Measurements from ENCODE around the gene MDM2. TPM values are rescaled to one million over a fixed set of nuclear protein-coding genes. Genes with fewer than 3 reads are reported as not detected.

MDM2 gene
- total and polyA plus RNA-seq, 2 of the 13 experiments (the other 11 are each of a cell fraction or from before 2014, with no cell fraction given): 29.3 to 314 TPM

DNA sequence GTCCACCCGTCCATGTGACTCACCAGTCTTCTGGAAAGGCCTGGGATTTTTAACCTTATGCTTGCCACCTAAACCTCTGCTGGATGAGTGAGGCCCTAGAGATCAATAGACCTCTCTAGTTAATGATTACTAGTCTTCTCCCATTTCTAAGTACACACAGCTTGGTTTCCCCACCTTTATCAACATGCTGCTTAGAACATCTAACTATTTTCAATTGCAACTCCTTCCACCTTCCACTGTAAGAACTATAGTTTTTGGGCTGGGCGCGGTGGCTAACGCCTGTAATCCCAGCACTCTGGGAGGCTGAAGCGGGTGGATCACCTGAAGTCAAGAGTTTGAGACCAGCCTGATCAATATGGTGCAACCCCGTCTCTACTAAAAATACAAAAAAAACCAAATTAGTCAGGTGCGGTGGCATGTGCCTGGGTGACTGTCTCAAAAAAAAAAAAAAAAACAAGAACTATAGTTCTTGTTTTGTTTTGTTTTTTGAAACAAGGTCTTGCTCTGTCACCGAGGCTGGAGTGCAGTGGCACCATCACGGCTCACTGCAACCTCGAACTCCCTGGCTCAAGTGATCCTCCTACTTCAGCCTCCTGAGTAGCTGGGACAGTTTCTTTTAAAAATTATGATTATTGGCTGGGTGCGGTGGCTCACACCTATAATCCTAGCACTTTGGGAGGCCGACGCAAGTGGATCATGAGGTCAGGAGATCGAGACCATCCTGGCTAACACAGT lies 18.7 kb upstream of the MDM2 start (continued):
- TF ChIP-seq, protein P1, sequence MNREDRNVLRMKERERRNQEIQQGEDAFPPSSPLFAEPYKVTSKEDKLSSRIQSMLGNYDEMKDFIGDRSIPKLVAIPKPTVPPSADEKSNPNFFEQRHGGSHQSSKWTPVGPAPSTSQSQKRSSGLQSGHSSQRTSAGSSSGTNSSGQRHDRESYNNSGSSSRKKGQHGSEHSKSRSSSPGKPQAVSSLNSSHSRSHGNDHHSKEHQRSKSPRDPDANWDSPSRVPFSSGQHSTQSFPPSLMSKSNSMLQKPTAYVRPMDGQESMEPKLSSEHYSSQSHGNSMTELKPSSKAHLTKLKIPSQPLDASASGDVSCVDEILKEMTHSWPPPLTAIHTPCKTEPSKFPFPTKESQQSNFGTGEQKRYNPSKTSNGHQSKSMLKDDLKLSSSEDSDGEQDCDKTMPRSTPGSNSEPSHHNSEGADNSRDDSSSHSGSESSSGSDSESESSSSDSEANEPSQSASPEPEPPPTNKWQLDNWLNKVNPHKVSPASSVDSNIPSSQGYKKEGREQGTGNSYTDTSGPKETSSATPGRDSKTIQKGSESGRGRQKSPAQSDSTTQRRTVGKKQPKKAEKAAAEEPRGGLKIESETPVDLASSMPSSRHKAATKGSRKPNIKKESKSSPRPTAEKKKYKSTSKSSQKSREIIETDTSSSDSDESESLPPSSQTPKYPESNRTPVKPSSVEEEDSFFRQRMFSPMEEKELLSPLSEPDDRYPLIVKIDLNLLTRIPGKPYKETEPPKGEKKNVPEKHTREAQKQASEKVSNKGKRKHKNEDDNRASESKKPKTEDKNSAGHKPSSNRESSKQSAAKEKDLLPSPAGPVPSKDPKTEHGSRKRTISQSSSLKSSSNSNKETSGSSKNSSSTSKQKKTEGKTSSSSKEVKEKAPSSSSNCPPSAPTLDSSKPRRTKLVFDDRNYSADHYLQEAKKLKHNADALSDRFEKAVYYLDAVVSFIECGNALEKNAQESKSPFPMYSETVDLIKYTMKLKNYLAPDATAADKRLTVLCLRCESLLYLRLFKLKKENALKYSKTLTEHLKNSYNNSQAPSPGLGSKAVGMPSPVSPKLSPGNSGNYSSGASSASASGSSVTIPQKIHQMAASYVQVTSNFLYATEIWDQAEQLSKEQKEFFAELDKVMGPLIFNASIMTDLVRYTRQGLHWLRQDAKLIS (CRISPR knock-in tag; IDR thresholded peaks at IDR 0.05): no peak
- no peak for TF ChIP-seq ZNF430 (CRISPR knock-in tag; IDR thresholded peaks at IDR 0.05)
- TF ChIP-seq, protein P2, sequence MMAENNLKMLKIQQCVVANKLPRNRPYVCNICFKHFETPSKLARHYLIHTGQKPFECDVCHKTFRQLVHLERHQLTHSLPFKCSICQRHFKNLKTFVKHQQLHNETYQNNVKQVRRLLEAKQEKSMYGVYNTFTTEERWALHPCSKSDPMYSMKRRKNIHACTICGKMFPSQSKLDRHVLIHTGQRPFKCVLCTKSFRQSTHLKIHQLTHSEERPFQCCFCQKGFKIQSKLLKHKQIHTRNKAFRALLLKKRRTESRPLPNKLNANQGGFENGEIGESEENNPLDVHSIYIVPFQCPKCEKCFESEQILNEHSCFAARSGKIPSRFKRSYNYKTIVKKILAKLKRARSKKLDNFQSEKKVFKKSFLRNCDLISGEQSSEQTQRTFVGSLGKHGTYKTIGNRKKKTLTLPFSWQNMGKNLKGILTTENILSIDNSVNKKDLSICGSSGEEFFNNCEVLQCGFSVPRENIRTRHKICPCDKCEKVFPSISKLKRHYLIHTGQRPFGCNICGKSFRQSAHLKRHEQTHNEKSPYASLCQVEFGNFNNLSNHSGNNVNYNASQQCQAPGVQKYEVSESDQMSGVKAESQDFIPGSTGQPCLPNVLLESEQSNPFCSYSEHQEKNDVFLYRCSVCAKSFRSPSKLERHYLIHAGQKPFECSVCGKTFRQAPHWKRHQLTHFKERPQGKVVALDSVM (CRISPR knock-in tag; IDR thresholded peaks at IDR 0.05): peak; percentile 70
- no peak for TF ChIP-seq SMAD1 (CRISPR knock-in tag; IDR thresholded peaks at IDR 0.05; ENCODE audit: borderline replicate concordance, low read depth)
- TF ChIP-seq ASH2L (IDR thresholded peaks at IDR 0.05; ENCODE audit: insufficient read length, low read depth, low read length): peak; percentile 71
- TF ChIP-seq ZNF17 (CRISPR knock-in tag; IDR thresholded peaks at IDR 0.05): no peak
- TF ChIP-seq, protein P3, sequence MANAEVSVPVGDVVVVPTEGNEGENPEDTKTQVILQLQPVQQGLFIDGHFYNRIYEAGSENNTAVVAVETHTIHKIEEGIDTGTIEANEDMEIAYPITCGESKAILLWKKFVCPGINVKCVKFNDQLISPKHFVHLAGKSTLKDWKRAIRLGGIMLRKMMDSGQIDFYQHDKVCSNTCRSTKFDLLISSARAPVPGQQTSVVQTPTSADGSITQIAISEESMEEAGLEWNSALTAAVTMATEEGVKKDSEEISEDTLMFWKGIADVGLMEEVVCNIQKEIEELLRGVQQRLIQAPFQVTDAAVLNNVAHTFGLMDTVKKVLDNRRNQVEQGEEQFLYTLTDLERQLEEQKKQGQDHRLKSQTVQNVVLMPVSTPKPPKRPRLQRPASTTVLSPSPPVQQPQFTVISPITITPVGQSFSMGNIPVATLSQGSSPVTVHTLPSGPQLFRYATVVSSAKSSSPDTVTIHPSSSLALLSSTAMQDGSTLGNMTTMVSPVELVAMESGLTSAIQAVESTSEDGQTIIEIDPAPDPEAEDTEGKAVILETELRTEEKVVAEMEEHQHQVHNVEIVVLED (CRISPR knock-in tag; IDR thresholded peaks at IDR 0.05; ENCODE audit: borderline replicate concordance): peak; percentile 46
- no peak for TF ChIP-seq ZNF3 (CRISPR knock-in tag; IDR thresholded peaks at IDR 0.05)
- TF ChIP-seq, protein P4, sequence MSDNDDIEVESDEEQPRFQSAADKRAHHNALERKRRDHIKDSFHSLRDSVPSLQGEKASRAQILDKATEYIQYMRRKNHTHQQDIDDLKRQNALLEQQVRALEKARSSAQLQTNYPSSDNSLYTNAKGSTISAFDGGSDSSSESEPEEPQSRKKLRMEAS (IDR thresholded peaks at IDR 0.05): peak; percentile 83
- no peak; the same call in 1 of the 2 replicates for TF ChIP-seq ZNF160 (CRISPR knock-in tag; IDR thresholded peaks at IDR 0.05)
- peak; percentile 75 for TF ChIP-seq PHF21A (CRISPR knock-in tag; IDR thresholded peaks at IDR 0.05)
- no peak; the same call in 1 of the 2 replicates for TF ChIP-seq GABPB1 (CRISPR knock-in tag; IDR thresholded peaks at IDR 0.05)
- TF ChIP-seq RBM39 (IDR thresholded peaks at IDR 0.05; ENCODE audit: low read depth, low read length, poor library complexity, severe bottlenecking): no peak
- TF ChIP-seq RBFOX2 (IDR thresholded peaks at IDR 0.05; ENCODE audit: low read depth, low read length): no peak
- TF ChIP-seq ZNF619 (CRISPR knock-in tag; IDR thresholded peaks at IDR 0.05): no peak
- TF ChIP-seq ZNF781 (CRISPR knock-in tag; IDR thresholded peaks at IDR 0.05; ENCODE audit: borderline replicate concordance, not compliant biosample characterization): no peak
- no peak for TF ChIP-seq SKI (IDR thresholded peaks at IDR 0.05; ENCODE audit: partially characterized antibody)
- peak; percentile 87 for TF ChIP-seq ZNF670 (CRISPR knock-in tag; IDR thresholded peaks at IDR 0.05; ENCODE audit: borderline replicate concordance)
- no peak for TF ChIP-seq KLF11 (CRISPR knock-in tag; IDR thresholded peaks at IDR 0.05)
- no peak for TF ChIP-seq E2F5 (CRISPR knock-in tag; conservative IDR thresholded peaks at IDR 0.05)
- TF ChIP-seq ELF3 (CRISPR knock-in tag; IDR thresholded peaks at IDR 0.05): peak; percentile 70; the same call in 1 of the 2 replicates

Data from HepG2 (cell line).